HTR-8/SVneo (cell line): ENCODE results near the gene ABCA8.
"Not testable (repeated sequence)": the region's sequence is repeated elsewhere in the genome, so short reads cannot be mapped to it uniquely, and the experiment has no call there.

ENCODE experiments used
- DNase-seq: peaks from one replicate; pipeline ENCODE4 v3.0.0; 2011; ENCODE audit warnings: low spot score, mixed read lengths; ENCODE audit not compliant: insufficient read length
- FAIRE-seq: peaks from 2 replicates; lab custom pipeline; 2011; peaks lifted over from hg19 to GRCh38; lab: Jason Lieb, UNC

ABCA8 gene

GRCh38 chr17:68835071-68835470 is 120.1 kb downstream of the ABCA8 start:
- FAIRE-seq (no peak), DNase-seq (no peak)

GRCh38 chr17:68834328-68834836 is 120.8 kb downstream of the ABCA8 start:
- FAIRE-seq: no peak
- DNase-seq: no peak

GRCh38 chr17:68832109-68832802 is 122.9 kb downstream of the ABCA8 start:
- FAIRE-seq: peak; percentile 23
- no peak for DNase-seq

- no peak for DNase-seq
- no peak for FAIRE-seq
These were observed 124.0 kb downstream of the ABCA8 start for GRCh38 chr17:68831170-68831569.

- FAIRE-seq: no peak
These were observed 124.9 kb downstream of the ABCA8 start for GRCh38 chr17:68830313-68830712.

GRCh38 chr17:68829211-68829610 is 126.0 kb downstream of the ABCA8 start:
- DNase-seq: no peak
- FAIRE-seq: no peak

More at GRCh38 chr17:68830313-68830712, 124.9 kb downstream of the ABCA8 start:
- no peak for DNase-seq

- FAIRE-seq (no peak), DNase-seq (no peak)
These were observed 130.5 kb downstream of the ABCA8 start for GRCh38 chr17:68824707-68825106.

GRCh38 chr17:68824185-68824584 is 131.0 kb downstream of the ABCA8 start:
- FAIRE-seq: not testable (repeated sequence)

GRCh38 chr17:68822719-68823289 is 132.4 kb downstream of the ABCA8 start:
- no peak for FAIRE-seq
- DNase-seq: no peak

More at GRCh38 chr17:68824185-68824584, 131.0 kb downstream of the ABCA8 start:
- DNase-seq: not testable (repeated sequence)

- DNase-seq: peak; percentile 93
- FAIRE-seq: peak; percentile 94
These were observed 133.1 kb downstream of the ABCA8 start for GRCh38 chr17:68821860-68822696.

- DNase-seq (no peak), FAIRE-seq (peak; percentile 4)
These were observed 134.2 kb downstream of the ABCA8 start for GRCh38 chr17:68820825-68821481.

GRCh38 chr17:68820476-68820824 is 134.7 kb downstream of the ABCA8 start:
- DNase-seq (no peak), FAIRE-seq (no peak)

GRCh38 chr17:68819465-68819864 is 135.7 kb downstream of the ABCA8 start:
- FAIRE-seq: no peak
- DNase-seq: no peak
